ENCODE data around the gene TBX10.

TBX10 gene

DNA sequence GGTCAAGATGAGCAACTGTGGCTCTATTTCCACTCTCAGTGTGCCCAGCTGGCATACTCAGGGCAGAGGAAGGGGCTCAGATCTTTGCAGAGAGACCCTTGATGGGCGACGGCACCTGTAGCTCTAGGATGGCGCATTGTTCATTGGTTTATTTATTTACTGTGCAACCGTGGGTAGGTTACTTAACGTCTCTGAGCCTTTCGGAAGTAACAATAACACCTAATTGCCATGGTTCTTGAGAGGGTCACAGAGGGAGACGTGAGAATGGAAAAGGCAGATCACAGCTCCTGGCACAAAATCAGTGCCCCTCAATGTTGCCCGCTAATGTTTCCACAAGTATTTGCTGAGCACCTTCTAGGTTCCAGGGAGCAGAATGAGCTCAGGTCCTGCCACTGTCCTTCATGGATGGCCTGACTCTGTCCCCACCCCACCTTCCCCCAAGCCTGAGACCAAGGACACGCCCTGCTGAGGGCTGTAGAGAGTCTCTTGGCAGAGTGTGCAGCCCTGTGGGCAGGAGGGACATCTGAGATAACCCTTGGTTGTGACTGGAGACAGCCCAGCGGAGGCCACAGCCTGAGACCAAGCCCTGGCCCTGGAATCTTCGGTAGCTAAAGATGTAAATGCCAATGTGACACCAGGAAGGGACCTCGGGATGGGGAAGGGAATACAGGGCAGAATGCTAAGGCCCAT is 35.6 kb upstream of the TBX10 start:
- Histone ChIP-seq H3K4me3 (ENCODE audit: insufficient read length, low read depth) (no peak overlapping the region), H3K9ac (ENCODE audit: insufficient read length, low read depth) (no peak overlapping the region), H3K36me3 (ENCODE audit: insufficient read depth, insufficient read length, low read length) (no peaks in the 10 kb centered on the region), H3K9me3 (ENCODE audit: insufficient read depth, low read length) (no peaks in the 10 kb centered on the region), H3K4me1 (ENCODE audit: insufficient read depth, insufficient read length) (peaks cover 7% of the 10 kb centered on the region), H3K27me3 (ENCODE audit: insufficient read depth, insufficient read length) (peaks cover 3% of the 10 kb centered on the region)
- DNase-seq (ENCODE audit: low read depth, low spot score), result no peak
- TF ChIP-seq SUZ12 (IDR thresholded peaks at IDR 0.05; ENCODE audit: extremely low read depth, insufficient read depth, insufficient read length), result no peak
- no peak for TF ChIP-seq ZNF274 (IDR thresholded peaks at IDR 0.05; ENCODE audit: low read depth, low read length)
- TF ChIP-seq YY1 (IDR thresholded peaks at IDR 0.05; ENCODE audit: insufficient read depth, insufficient read length), result no peak

DNA sequence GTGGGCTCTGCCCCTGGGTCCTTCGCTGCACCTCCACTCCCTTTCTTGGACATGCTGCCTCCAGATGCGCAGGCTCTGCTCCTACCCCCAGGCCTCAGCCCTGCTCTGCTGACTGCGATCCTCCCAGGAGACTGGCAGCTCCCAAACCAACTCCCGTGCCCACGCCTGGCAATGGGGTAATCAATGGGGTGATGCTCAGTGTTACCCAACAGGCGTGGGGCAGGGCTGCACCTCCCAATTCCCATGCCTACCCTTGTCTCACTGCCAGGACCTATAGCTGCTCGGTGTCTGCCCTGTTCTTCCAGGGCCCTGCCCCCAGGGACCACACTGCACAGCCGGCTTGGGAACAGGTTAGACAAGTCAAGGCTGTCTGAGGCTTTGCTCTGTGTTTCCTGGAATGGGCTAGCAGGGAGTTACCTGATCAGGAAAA is 34.9 kb upstream of the TBX10 start, which contains the start of gene ALDH3B2:
TSS of gene ALDH3B2 (minus strand) at position 182 of the 430 bp plus-strand sequence. CDS start 7,688 bp downstream, outside the sequence.
- Histone ChIP-seq H3K9me3 (ENCODE audit: insufficient read depth, low read length) (no peaks in the 10 kb centered on the region), H3K36me3 (ENCODE audit: insufficient read depth, insufficient read length, low read length) (no peaks in the 10 kb centered on the region), H3K4me3 (ENCODE audit: insufficient read length, low read depth) (no peak within 1 kb of the TSS), H3K9ac (ENCODE audit: insufficient read length, low read depth) (peak within 1 kb of the TSS; percentile 6), H3K4me1 (ENCODE audit: insufficient read depth, insufficient read length) (peaks cover 7% of the 10 kb centered on the region), H3K27me3 (ENCODE audit: insufficient read depth, insufficient read length) (peaks cover 3% of the 10 kb centered on the region)
- TF ChIP-seq SUZ12 (IDR thresholded peaks at IDR 0.05; ENCODE audit: extremely low read depth, insufficient read depth, insufficient read length) (no peak), ZNF274 (IDR thresholded peaks at IDR 0.05; ENCODE audit: low read depth, low read length) (no peak), YY1 (IDR thresholded peaks at IDR 0.05; ENCODE audit: insufficient read depth, insufficient read length) (no peak)
- no peak for DNase-seq (ENCODE audit: low read depth, low spot score)

DNA sequence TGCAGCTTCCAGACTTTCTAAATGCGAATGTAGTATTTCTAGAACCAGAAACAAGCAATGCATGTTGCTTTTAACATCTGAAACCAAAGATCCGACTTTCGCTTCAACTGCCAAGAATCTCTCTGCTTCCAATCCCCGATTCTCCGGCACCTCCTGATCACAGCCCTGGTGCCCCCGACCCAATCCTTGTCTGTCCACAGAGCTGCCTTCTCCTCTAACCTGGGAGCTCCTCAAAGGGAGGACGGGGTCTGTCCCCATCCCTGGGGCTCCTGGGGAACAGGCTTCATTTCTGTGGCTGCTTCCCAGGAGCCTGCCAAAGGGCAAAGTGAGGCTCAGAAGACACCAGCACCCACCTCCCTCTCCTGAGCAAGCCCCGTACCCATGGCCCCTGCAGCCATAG is 34.3 kb upstream of the TBX10 start:
- no peak for TF ChIP-seq SUZ12 (IDR thresholded peaks at IDR 0.05; ENCODE audit: extremely low read depth, insufficient read depth, insufficient read length)
- no peak for TF ChIP-seq YY1 (IDR thresholded peaks at IDR 0.05; ENCODE audit: insufficient read depth, insufficient read length)
- TF ChIP-seq ZNF274 (IDR thresholded peaks at IDR 0.05; ENCODE audit: low read depth, low read length), result no peak

DNA sequence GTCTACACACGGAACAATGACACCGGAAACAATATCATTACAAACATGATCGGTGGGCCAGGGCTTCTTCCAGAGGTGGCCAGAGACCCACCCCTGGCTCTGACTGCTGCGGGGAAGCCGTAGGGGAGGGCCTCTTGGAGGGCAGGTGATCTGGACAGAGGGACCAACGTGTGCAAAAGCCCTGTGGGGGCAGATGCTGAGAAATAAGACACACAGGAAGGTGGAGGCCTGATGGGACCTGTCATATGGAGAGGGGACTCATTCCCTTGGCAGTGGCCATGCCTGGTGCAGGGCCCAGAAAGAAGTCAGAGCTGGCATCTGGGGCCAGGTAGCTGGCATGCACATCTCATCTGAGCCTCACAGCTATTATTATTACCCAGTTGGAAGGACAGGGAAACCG is 33.8 kb upstream of the TBX10 start:
- Histone ChIP-seq H3K9ac (ENCODE audit: insufficient read length, low read depth) (no peak overlapping the region), H3K4me3 (ENCODE audit: insufficient read length, low read depth) (no peak overlapping the region), H3K36me3 (ENCODE audit: insufficient read depth, insufficient read length, low read length) (no peaks in the 10 kb centered on the region), H3K9me3 (ENCODE audit: insufficient read depth, low read length) (no peaks in the 10 kb centered on the region), H3K4me1 (ENCODE audit: insufficient read depth, insufficient read length) (peaks cover 7% of the 10 kb centered on the region), H3K27me3 (ENCODE audit: insufficient read depth, insufficient read length) (peaks cover 3% of the 10 kb centered on the region)
- TF ChIP-seq SUZ12 (IDR thresholded peaks at IDR 0.05; ENCODE audit: extremely low read depth, insufficient read depth, insufficient read length) (no peak), ZNF274 (IDR thresholded peaks at IDR 0.05; ENCODE audit: low read depth, low read length) (no peak), YY1 (IDR thresholded peaks at IDR 0.05; ENCODE audit: insufficient read depth, insufficient read length) (no peak)
- DNase-seq (ENCODE audit: low read depth, low spot score), result no peak

More for the DNA sequence above, 34.3 kb upstream of the TBX10 start:
- no peaks in the 10 kb centered on the region for H3K9me3 ChIP-seq (ENCODE audit: insufficient read depth, low read length)
- no peak overlapping the region for H3K9ac ChIP-seq (ENCODE audit: insufficient read length, low read depth)
- H3K27me3 ChIP-seq (ENCODE audit: insufficient read depth, insufficient read length), result peaks cover 3% of the 10 kb centered on the region
- DNase-seq (ENCODE audit: low read depth, low spot score), result no peak
- H3K36me3 ChIP-seq (ENCODE audit: insufficient read depth, insufficient read length, low read length), result no peaks in the 10 kb centered on the region
- no peak overlapping the region for H3K4me3 ChIP-seq (ENCODE audit: insufficient read length, low read depth)
- peaks cover 7% of the 10 kb centered on the region for H3K4me1 ChIP-seq (ENCODE audit: insufficient read depth, insufficient read length)

DNA sequence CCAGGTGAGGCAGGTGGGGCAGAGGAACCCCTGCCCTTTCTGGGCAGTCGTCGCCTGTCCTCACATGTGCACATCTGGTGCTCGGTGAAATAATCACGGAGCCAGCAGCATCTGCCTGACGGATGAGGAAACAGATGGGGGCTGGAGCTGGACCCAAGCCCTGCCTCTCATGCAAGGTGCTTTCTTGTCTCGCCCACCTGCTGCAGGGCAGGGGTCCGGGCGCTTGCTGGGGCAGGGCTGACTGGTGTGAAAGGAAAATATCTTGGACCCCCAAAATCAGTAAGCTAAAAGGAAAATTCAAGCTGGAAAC is 31.6 kb upstream of the TBX10 start:
- Histone ChIP-seq H3K36me3 (ENCODE audit: insufficient read depth, insufficient read length, low read length) (no peaks in the 10 kb centered on the region), H3K4me1 (ENCODE audit: insufficient read depth, insufficient read length) (peaks cover 7% of the 10 kb centered on the region), H3K27me3 (ENCODE audit: insufficient read depth, insufficient read length) (peaks cover 3% of the 10 kb centered on the region), H3K9me3 (ENCODE audit: insufficient read depth, low read length) (no peaks in the 10 kb centered on the region), H3K9ac (ENCODE audit: insufficient read length, low read depth) (no peak overlapping the region), H3K4me3 (ENCODE audit: insufficient read length, low read depth) (no peak overlapping the region)
- no peak for DNase-seq (ENCODE audit: low read depth, low spot score)
- TF ChIP-seq YY1 (IDR thresholded peaks at IDR 0.05; ENCODE audit: insufficient read depth, insufficient read length) (no peak), SUZ12 (IDR thresholded peaks at IDR 0.05; ENCODE audit: extremely low read depth, insufficient read depth, insufficient read length) (no peak), ZNF274 (IDR thresholded peaks at IDR 0.05; ENCODE audit: low read depth, low read length) (no peak)

DNA sequence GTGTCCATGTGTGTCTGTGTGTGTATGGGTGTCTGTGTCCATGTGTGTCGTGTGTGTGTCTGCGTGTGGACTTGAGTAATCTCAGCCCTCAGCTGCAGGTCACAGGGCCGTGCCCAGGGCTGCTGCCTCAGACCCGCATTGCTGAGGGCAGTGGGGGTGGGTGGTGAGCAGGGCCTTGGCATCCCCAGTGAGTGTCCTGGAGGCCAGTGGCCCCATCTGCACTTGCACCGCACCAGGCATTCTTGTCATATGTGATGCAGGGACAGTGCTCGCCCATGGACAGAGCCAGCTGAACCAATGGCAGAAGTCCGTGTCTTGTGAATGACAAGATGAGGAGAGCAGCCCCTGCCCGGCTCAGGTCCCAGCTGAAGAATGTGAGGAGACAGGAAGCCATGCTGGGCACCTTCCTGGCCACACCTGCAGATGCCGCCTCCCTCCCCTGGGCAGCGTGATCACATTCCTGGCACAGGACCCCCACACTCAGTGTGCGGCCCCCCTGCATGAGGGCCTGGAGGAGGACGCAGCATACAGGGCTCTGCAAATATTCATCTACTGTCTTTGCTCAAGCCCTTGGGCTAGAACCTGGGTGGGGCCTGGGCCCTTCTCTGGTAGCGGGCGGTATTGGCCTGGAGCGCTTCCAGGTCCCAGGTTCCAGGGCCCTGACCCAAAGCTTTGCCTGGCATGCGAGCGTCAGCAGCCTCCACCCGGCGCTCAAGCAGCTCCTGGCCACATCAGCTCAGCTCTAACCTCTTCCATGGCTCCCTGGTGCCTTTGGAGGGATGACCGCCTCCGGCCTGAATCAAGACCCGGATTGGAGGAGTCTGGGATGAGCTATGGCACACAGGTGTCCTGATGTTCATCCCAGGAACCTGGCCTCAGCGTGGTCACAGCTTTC is 31.0 kb upstream of the TBX10 start:
- Histone ChIP-seq H3K27me3 (ENCODE audit: insufficient read depth, insufficient read length) (peaks cover 3% of the 10 kb centered on the region), H3K36me3 (ENCODE audit: insufficient read depth, insufficient read length, low read length) (no peaks in the 10 kb centered on the region), H3K9ac (ENCODE audit: insufficient read length, low read depth) (no peak overlapping the region), H3K4me3 (ENCODE audit: insufficient read length, low read depth) (no peak overlapping the region), H3K4me1 (ENCODE audit: insufficient read depth, insufficient read length) (peaks cover 7% of the 10 kb centered on the region), H3K9me3 (ENCODE audit: insufficient read depth, low read length) (no peaks in the 10 kb centered on the region)
- no peak for DNase-seq (ENCODE audit: low read depth, low spot score)
- no peak for TF ChIP-seq YY1 (IDR thresholded peaks at IDR 0.05; ENCODE audit: insufficient read depth, insufficient read length)
- TF ChIP-seq ZNF274 (IDR thresholded peaks at IDR 0.05; ENCODE audit: low read depth, low read length), result no peak
- TF ChIP-seq SUZ12 (IDR thresholded peaks at IDR 0.05; ENCODE audit: extremely low read depth, insufficient read depth, insufficient read length), result no peak

DNA sequence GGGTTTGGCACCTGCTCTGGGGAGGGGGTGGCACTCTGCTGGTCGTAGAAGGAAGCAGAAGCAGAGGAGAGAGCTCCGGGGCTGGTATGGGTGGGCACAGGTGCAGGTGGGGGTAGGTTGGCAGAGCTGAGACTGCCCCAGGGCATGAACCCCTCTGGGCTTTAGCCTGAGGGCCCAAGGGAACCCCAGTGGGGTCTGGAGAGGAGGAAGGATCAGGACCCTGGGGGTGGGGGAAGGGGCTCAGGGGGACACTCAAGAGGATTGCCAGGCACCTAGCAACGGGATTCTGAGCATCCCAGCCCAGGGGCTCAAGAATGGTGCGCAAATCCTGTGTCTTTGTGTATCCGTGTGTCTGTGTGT is 28.6 kb upstream of the TBX10 start:
- Histone ChIP-seq H3K4me1 (ENCODE audit: insufficient read depth, insufficient read length) (peaks cover 3% of the 10 kb centered on the region), H3K36me3 (ENCODE audit: insufficient read depth, insufficient read length, low read length) (no peaks in the 10 kb centered on the region), H3K4me3 (ENCODE audit: insufficient read length, low read depth) (no peak overlapping the region), H3K9ac (ENCODE audit: insufficient read length, low read depth) (no peak overlapping the region), H3K27me3 (ENCODE audit: insufficient read depth, insufficient read length) (no peaks in the 10 kb centered on the region), H3K9me3 (ENCODE audit: insufficient read depth, low read length) (no peaks in the 10 kb centered on the region)
- TF ChIP-seq ZNF274 (IDR thresholded peaks at IDR 0.05; ENCODE audit: low read depth, low read length) (no peak), SUZ12 (IDR thresholded peaks at IDR 0.05; ENCODE audit: extremely low read depth, insufficient read depth, insufficient read length) (no peak), YY1 (IDR thresholded peaks at IDR 0.05; ENCODE audit: insufficient read depth, insufficient read length) (no peak)
- DNase-seq (ENCODE audit: low read depth, low spot score), result no peak

All from NT2/D1 (cell line).